CD4-positive, alpha-beta memory T cell (primary cell): ENCODE data around the gene ERN2. TPM values are rescaled to one million over a fixed set of nuclear protein-coding genes. Genes with fewer than 3 reads are reported as not detected.
"Not testable (repeated sequence)": the region's sequence is repeated elsewhere in the genome, so short reads cannot be mapped to it uniquely, and the experiment has no call there.

Experiments used
- CTCF ChIA-PET: fragments of 350-600 bp; sonication (Branson Sonifier 250); formaldehyde crosslinking; loops from one replicate; lab custom pipeline; 2021; ENCODE audit warnings: inconsistent platforms; ENCODE audit not compliant: partially characterized antibody; lab: Charles Lee
- POLR2A ChIA-PET: fragments of 350-600 bp; sonication (Branson Sonifier 250); formaldehyde crosslinking; loops from one replicate; lab custom pipeline; 2021; ENCODE audit not compliant: partially characterized antibody; lab: Charles Lee
- DNase-seq, 5 donors: peaks; one replicate each; pipeline versions ENCODE4 v3.0.0 to v3.0.0-alpha.2; 2020 to 2022; ENCODE audit warnings: mixed read lengths in 1 of 5
- H3K27ac ChIP-seq: one replicate; pipeline ENCODE4 v1.7.0; 2013; ENCODE audit warnings: low read depth, low read length
- H3K27me3 ChIP-seq: 2 replicates; pipeline ENCODE4 v1.7.0; 2013; ENCODE audit warnings: mild to moderate bottlenecking, low read length, moderate library complexity; ENCODE audit not compliant: insufficient read depth
- H3K36me3 ChIP-seq: 2 replicates; pipeline ENCODE4 v1.7.0; 2013; ENCODE audit warnings: mild to moderate bottlenecking, low read length, moderate library complexity; ENCODE audit not compliant: insufficient read depth
- H3K4me1 ChIP-seq: 2 replicates; pipeline ENCODE4 v1.7.0; 2013; ENCODE audit warnings: mild to moderate bottlenecking, low read length, moderate library complexity; ENCODE audit not compliant: insufficient read depth
- H3K4me3 ChIP-seq, 2 donors: one replicate each; pipeline ENCODE4 v1.7.0; 2013; ENCODE audit warnings: low read length in 2 of 2, mild to moderate bottlenecking in 1 of 2
- H3K9me3 ChIP-seq, 2 donors: one replicate each; pipeline ENCODE4 v1.7.0; 2013; ENCODE audit warnings: low read length in 2 of 2, control low read depth in 1 of 2; ENCODE audit not compliant: control insufficient read depth in 1 of 2
- H3K27ac Mint-ChIP-seq, 7 donors: one replicate each; pipeline ENCODE4 v1.8.0; 2020 to 2021; ENCODE audit warnings: mixed read lengths in 7 of 7, mild to moderate bottlenecking in 6 of 7, inconsistent platforms in 3 of 7, moderate library complexity in 3 of 7
- H3K27me3 Mint-ChIP-seq, 2 donors: one replicate each; pipeline ENCODE4 v1.8.0; 2020 to 2021; ENCODE audit warnings: mixed read lengths in 2 of 2
- H3K36me3 Mint-ChIP-seq, 2 donors: one replicate each; pipeline ENCODE4 v1.8.0; 2020 to 2021; ENCODE audit warnings: mixed read lengths in 2 of 2, inconsistent platforms in 1 of 2, mild to moderate bottlenecking in 1 of 2
- H3K4me1 Mint-ChIP-seq, 4 donors: one replicate each; pipeline ENCODE4 v1.8.0; 2020 to 2021; ENCODE audit warnings: mixed read lengths in 4 of 4, mild to moderate bottlenecking in 1 of 4
- H3K4me3 Mint-ChIP-seq, 8 donors: one replicate each; pipeline ENCODE4 v1.8.0; 2020 to 2021; ENCODE audit warnings: mixed read lengths in 8 of 8, mild to moderate bottlenecking in 7 of 8, moderate library complexity in 6 of 8, inconsistent platforms in 3 of 8
- H3K9me3 Mint-ChIP-seq, 8 donors: one replicate each; pipeline ENCODE4 v1.8.0; 2020 to 2021; ENCODE audit warnings: mixed read lengths in 8 of 8, mild to moderate bottlenecking in 5 of 8, inconsistent platforms in 3 of 8, moderate library complexity in 1 of 8
- intact Hi-C: fragments of 100-400 bp; cut with micrococcal nuclease; formaldehyde crosslinking; loops from one replicate; pipeline ENCODE4 v1.15.1; 2023
- polyA plus RNA-seq, 2 donors: library from polyadenylated mRNA; unstranded; fragments of 300-500 nt; fragmentation: Illumina TruSeq; gene quantifications; one replicate each; pipeline ENCODE4 v1.2.3, GENCODE V29; 2021
- total RNA-seq, 2 experiments: library from RNA; stranded (reverse); gene quantifications; one replicate each; pipeline ENCODE4 v1.2.3, GENCODE V29; 2021

Gene ERN2
- total and polyA plus RNA-seq, 4 experiments from 2014 or later: not detected

DNA sequence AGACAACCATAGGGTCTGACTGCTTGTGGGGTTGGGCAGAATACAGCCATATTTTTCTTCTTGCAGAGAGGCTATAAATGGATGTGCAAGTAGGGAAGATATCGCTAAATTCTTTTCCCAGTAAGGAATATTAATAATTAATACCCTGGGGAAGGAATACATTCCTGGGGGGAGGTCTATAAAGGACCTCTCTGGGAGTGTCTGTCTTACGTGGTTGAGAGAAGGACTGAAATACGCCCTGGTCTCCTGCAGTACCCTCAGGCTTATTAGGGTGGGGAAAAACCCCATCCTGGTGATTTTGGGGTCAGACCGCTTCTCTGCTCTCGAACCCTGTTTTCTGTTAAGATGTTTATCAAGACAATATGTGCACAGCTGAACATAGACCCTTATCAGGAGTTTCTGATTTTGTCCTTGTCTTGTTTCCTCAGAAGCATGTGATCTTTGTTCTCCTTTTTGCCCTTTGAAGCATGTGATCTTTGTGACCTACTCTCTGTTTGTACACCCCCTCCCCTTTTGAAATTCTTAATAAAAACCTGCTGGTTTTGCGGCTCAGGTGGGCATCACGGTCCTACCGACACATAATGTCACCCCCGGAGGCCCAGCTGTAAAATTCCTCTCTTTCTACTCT lies 9.7 kb upstream of the ERN2 start:
- H3K4me1 ChIP-seq, H3K4me3 ChIP-seq, H3K27me3 ChIP-seq, CTCF ChIA-PET, DNase-seq, H3K4me1 Mint-ChIP-seq, H3K36me3 Mint-ChIP-seq, H3K36me3 ChIP-seq, H3K27ac ChIP-seq, intact Hi-C loops, H3K4me3 Mint-ChIP-seq, POLR2A ChIA-PET, H3K9me3 ChIP-seq: not testable (repeated sequence)
- Mint-ChIP-seq H3K9me3 (peaks cover 0 to 27% (median 20%) of the 10 kb centered on the region in 8 donors), H3K27me3 (peaks cover 15 to 19% of the 10 kb centered on the region in 2 donors), H3K27ac (peak overlapping the region in 1 of 7 donors; percentile 37)

DNA sequence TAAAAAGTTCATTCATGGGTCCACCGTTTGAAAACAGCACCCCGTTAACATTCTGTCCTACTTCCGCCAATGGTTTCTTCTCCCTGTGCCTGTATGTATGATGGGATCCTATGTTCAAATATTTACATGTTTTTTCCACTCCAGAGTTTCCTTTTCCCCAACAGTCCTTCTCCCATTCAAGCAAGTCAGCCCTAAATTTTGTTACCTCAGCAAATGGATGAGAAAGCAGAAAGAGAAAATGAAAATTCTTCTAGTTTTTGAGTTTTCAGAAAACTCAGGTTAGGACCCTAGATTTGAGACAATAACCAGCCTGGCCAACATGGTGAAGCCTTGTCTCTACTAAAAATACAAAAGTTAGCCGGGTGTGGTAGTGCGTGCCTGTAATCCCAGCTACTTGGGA lies 3.5 kb upstream of the ERN2 start:
- H3K36me3 ChIP-seq: no peaks in the 10 kb centered on the region
- no peak for DNase-seq
- ChIA-PET CTCF (no interaction called here), POLR2A (no interaction called here)
- no peak overlapping the region for H3K27ac ChIP-seq
- no peak overlapping the region for H3K4me3 Mint-ChIP-seq
- H3K9me3 Mint-ChIP-seq: peaks cover 0 to 5% (median 3%) of the 10 kb centered on the region in 8 donors
- no peaks in the 10 kb centered on the region for H3K9me3 ChIP-seq
- H3K27ac Mint-ChIP-seq: no peak overlapping the region
- H3K36me3 Mint-ChIP-seq: no peaks in the 10 kb centered on the region
- no peaks in the 10 kb centered on the region for H3K4me1 Mint-ChIP-seq
- intact Hi-C loops: no loop called here
- no peak overlapping the region for H3K4me3 ChIP-seq
- no peaks in the 10 kb centered on the region for H3K4me1 ChIP-seq
- no peaks in the 10 kb centered on the region for H3K27me3 ChIP-seq
- H3K27me3 Mint-ChIP-seq: peaks cover 31 to 34% of the 10 kb centered on the region in 2 donors

DNA sequence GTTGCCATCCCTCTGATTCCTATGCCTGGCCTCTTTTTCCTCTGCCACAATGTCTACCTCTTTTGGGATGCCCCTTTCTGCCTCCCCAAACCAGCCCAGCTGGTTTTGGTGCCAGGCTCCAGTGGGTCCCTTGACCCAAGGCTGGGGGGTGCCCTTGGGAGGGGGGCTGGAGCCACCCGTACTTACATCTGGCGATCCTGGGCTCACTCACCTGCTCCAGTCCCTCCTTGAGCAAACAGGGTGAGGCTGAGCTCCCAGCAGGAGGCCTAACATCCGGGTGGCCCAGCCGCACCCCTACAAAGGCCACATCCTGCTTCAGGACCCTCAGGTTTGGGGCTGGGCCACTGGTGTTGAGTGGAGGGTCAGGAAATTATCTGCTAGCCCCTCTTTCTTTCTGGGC lies 1.2 kb downstream of the ERN2 start:
- H3K9me3 ChIP-seq: no peaks in the 10 kb centered on the region
- CTCF ChIA-PET: no interaction called here
- H3K27me3 Mint-ChIP-seq: peaks cover 32 to 36% of the 10 kb centered on the region in 2 donors
- H3K4me1 ChIP-seq: no peaks in the 10 kb centered on the region
- H3K4me1 Mint-ChIP-seq: no peaks in the 10 kb centered on the region
- no peak overlapping the region for H3K4me3 ChIP-seq
- intact Hi-C loops: no loop called here
- peaks cover 0 to 2% of the 10 kb centered on the region in 2 donors for H3K36me3 Mint-ChIP-seq
- H3K27ac ChIP-seq: no peak overlapping the region
- DNase-seq: no peak
- H3K27ac Mint-ChIP-seq: no peak overlapping the region
- H3K4me3 Mint-ChIP-seq: no peak overlapping the region
- H3K9me3 Mint-ChIP-seq: peaks cover 2 to 18% (median 13%) of the 10 kb centered on the region in 8 donors
- POLR2A ChIA-PET: no interaction called here
- H3K27me3 ChIP-seq: peaks cover 6% of the 10 kb centered on the region
- no peaks in the 10 kb centered on the region for H3K36me3 ChIP-seq

DNA sequence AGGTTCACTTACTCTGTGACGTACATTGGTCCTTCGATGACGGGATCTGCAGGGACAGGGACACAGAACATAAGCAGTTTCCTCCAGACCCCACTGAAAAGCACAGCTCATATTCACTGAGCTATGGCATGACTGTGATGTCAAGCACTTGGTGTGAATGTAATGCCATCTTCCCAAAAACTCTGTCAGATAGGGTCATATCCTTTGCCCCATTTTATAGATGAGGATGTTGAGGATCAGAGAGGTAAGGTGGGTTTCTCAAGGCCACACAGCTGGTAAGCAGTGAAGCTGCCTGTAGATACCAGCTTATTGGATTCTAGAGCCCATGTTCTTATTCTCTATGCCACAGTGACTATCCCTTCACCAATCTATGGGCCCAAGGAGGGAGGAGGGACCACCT lies 2.5 kb downstream of the ERN2 start:
- Histone ChIP-seq H3K27me3 (peaks cover 6% of the 10 kb centered on the region), H3K4me3 (no peak overlapping the region), H3K27ac (no peak overlapping the region), H3K36me3 (no peaks in the 10 kb centered on the region), H3K9me3 (no peaks in the 10 kb centered on the region), H3K4me1 (no peaks in the 10 kb centered on the region)
- CTCF ChIA-PET: interaction anchor here (0.6 to 1.5 kb wide), 3 partner anchors 17 to 122 kb away, joined by 3 to 4 read pairs (median 3); no protein-coding TSS in a partner anchor
- POLR2A ChIA-PET: no interaction called here
- DNase-seq: no peak
- Mint-ChIP-seq H3K4me1 (no peaks in the 10 kb centered on the region), H3K4me3 (no peak overlapping the region), H3K36me3 (peaks cover 0 to 2% of the 10 kb centered on the region in 2 donors), H3K27ac (no peak overlapping the region), H3K9me3 (peaks cover 2 to 19% (median 13%) of the 10 kb centered on the region in 8 donors), H3K27me3 (peaks cover 33 to 38% of the 10 kb centered on the region in 2 donors)
- intact Hi-C loops: no loop called here

DNA sequence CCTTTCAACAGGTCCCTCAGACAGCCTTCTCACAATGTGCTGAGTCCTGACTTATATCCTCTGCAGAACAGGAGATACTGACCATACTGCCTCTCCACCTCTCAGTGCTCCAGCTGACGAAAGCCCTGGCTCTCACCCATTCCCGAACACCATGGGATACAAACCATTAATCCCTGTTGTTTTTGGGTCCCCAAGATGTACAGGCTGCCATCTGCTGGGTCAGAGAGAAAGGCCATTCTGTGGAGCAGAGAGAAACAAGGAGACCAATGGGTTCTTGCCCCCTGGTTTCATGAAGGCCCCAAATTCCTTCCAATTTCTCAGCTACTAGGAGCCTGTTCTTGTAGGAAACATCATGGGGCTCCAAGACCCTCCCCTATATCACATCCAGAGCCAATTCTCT lies 3.0 kb downstream of the ERN2 start:
- no peaks in the 10 kb centered on the region for H3K9me3 ChIP-seq
- Mint-ChIP-seq H3K27ac (no peak overlapping the region), H3K27me3 (peaks cover 38 to 42% of the 10 kb centered on the region in 2 donors), H3K4me3 (peak overlapping the region in 1 of 8 donors; percentile 16), H3K4me1 (no peaks in the 10 kb centered on the region), H3K9me3 (peaks cover 2 to 19% (median 13%) of the 10 kb centered on the region in 8 donors), H3K36me3 (peaks cover 0 to 2% of the 10 kb centered on the region in 2 donors)
- no peak overlapping the region for H3K27ac ChIP-seq
- ChIA-PET POLR2A (no interaction called here), CTCF (interaction anchor here (0.6 to 1.5 kb wide), 3 partner anchors 17 to 121 kb away, joined by 3 to 4 read pairs (median 3); no protein-coding TSS in a partner anchor)
- H3K4me1 ChIP-seq: no peaks in the 10 kb centered on the region
- no peaks in the 10 kb centered on the region for H3K36me3 ChIP-seq
- intact Hi-C loops: no loop called here
- DNase-seq: no peak
- no peak overlapping the region for H3K4me3 ChIP-seq
- H3K27me3 ChIP-seq: peaks cover 6% of the 10 kb centered on the region

DNA sequence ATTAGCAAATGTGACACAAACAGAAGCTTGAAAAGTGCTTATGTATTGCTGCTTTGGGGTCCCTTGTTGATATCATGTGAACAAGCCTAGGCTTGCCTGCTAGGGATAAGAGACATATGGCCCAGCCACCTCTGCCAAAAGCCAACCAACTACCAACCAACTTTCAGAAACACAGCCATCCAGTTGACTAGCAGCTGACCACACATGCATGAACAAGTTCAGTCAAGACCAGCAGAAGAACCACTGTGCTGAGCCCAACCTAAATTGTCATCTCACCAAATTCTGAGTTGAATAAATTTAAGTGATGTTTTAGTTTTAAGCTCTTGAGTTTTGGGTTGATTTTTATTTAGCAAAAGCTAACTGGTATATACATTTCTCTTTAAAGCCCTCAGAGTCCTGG lies 3.5 kb downstream of the ERN2 start:
- Histone ChIP-seq H3K9me3 (no peaks in the 10 kb centered on the region), H3K27ac (no peak overlapping the region), H3K36me3 (no peaks in the 10 kb centered on the region), H3K4me1 (no peaks in the 10 kb centered on the region), H3K4me3 (no peak overlapping the region), H3K27me3 (peaks cover 6% of the 10 kb centered on the region)
- no peaks in the 10 kb centered on the region for H3K4me1 Mint-ChIP-seq
- no peak overlapping the region for H3K27ac Mint-ChIP-seq
- ChIA-PET POLR2A (no interaction called here), CTCF (interaction anchor here (1.5 kb wide), 2 partner anchors 17 to 27 kb away, joined by 3 to 4 read pairs; no protein-coding TSS in a partner anchor)
- no peak overlapping the region for H3K4me3 Mint-ChIP-seq
- peaks cover 2 to 19% (median 13%) of the 10 kb centered on the region in 8 donors for H3K9me3 Mint-ChIP-seq
- peaks cover 34 to 39% of the 10 kb centered on the region in 2 donors for H3K27me3 Mint-ChIP-seq
- no peak for DNase-seq
- H3K36me3 Mint-ChIP-seq: peaks cover 0 to 2% of the 10 kb centered on the region in 2 donors
- intact Hi-C loops: no loop called here

DNA sequence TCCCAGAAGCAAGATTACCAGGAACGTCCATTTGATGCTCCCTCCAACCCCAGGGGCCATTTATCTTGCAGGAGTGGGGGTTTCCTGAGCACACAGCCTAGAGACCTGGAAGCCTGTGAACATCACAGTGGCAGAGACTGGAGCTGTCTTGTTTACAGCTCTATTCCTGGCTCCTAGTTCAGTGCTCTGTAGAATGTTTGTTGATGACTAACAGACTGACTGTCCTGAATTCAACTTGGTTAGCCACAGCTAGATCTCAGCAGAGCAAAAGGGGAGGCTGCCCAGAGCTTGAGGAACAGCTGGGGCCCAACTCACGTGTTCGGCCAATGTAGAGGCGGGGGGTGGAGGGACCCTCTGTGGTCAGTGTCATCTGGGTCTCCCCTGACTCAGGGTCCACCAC lies 6.6 kb downstream of the ERN2 start:
- H3K36me3 Mint-ChIP-seq: peaks cover 2 to 5% of the 10 kb centered on the region in 2 donors
- H3K27me3 ChIP-seq: peaks cover 6% of the 10 kb centered on the region
- H3K4me1 ChIP-seq: no peaks in the 10 kb centered on the region
- POLR2A ChIA-PET: no interaction called here
- no peaks in the 10 kb centered on the region for H3K36me3 ChIP-seq
- DNase-seq: no peak
- H3K9me3 Mint-ChIP-seq: peaks cover 5 to 32% (median 21%) of the 10 kb centered on the region in 8 donors
- H3K27me3 Mint-ChIP-seq: peaks cover 26 to 28% of the 10 kb centered on the region in 2 donors
- no peak overlapping the region for H3K4me3 ChIP-seq
- no peaks in the 10 kb centered on the region for H3K4me1 Mint-ChIP-seq
- intact Hi-C loops: no loop called here
- no peak overlapping the region for H3K27ac ChIP-seq
- H3K9me3 ChIP-seq: no peaks in the 10 kb centered on the region
- H3K27ac Mint-ChIP-seq: no peak overlapping the region
- no peak overlapping the region for H3K4me3 Mint-ChIP-seq
- CTCF ChIA-PET: no interaction called here
